CD14-positive monocyte (primary cell): Measurements from ENCODE around the gene WDR72. TPM values are rescaled to one million over a fixed set of nuclear protein-coding genes. Genes with fewer than 3 reads are reported as not detected.

Source experiments
- DNase-seq, 3 donors: peaks; one replicate each; pipeline ENCODE4 v3.0.0-alpha.2; 2011 to 2022
- H2AFZ ChIP-seq: 2 replicates; pipeline ENCODE4 v1.6.0; 2012; ENCODE audit warnings: mild to moderate bottlenecking, low read depth, low read length, inconsistent platforms; ENCODE audit not compliant: insufficient read depth, poor library complexity, severe bottlenecking
- H3K27ac ChIP-seq, 2 donors: 1 replicate in 1 of 2; 2 replicates in 1 of 2; pipeline ENCODE4 v1.5.1; 2012 to 2013; ENCODE audit warnings: low read length in 2 of 2, control low read depth in 1 of 2, inconsistent platforms in 1 of 2, low read depth in 1 of 2, mild to moderate bottlenecking in 1 of 2
- H3K27me3 ChIP-seq, 2 donors: one replicate each; pipeline versions ENCODE4 v1.6.0 to v1.6.1; 2011 to 2013; ENCODE audit warnings: low read length in 2 of 2; ENCODE audit not compliant: control insufficient read depth in 2 of 2, insufficient read depth in 2 of 2
- H3K36me3 ChIP-seq, 2 donors: replicated peaks in 1 of 2; 1 replicate in 1 of 2; 2 replicates in 1 of 2; pipeline versions ENCODE4 v1.5.1 to v1.6.1; 2012 to 2013; ENCODE audit warnings: low read length in 2 of 2, control low read depth in 1 of 2, inconsistent platforms in 1 of 2, mild to moderate bottlenecking in 1 of 2; ENCODE audit not compliant: insufficient read depth in 2 of 2, control insufficient read depth in 1 of 2
- H3K4me1 ChIP-seq, 2 donors: 1 replicate in 1 of 2; 2 replicates in 1 of 2; pipeline versions ENCODE4 v1.5.1 to v1.6.1; 2012 to 2013; ENCODE audit warnings: low read length in 2 of 2, control low read depth in 1 of 2, inconsistent platforms in 1 of 2, mild to moderate bottlenecking in 1 of 2, moderate library complexity in 1 of 2; ENCODE audit not compliant: insufficient read depth in 2 of 2, control insufficient read depth in 1 of 2
- H3K4me2 ChIP-seq: replicated peaks from 2 replicates; pipeline ENCODE3; 2012; ENCODE audit warnings: low read length, moderate library complexity, mild to moderate bottlenecking; ENCODE audit not compliant: poor library complexity, severe bottlenecking; ENCODE audit errors: extremely low read depth
- H3K4me3 ChIP-seq, 3 experiments: fragments of 200-600 bp in 1 of 3; sonication (generic) in 1 of 3; replicated peaks in 1 of 3; 1 replicate in 2 of 3; 2 replicates in 1 of 3; pipeline ENCODE4 v1.5.1; 2011 to 2013; ENCODE audit warnings: low read length in 3 of 3, mild to moderate bottlenecking in 3 of 3, control low read depth in 2 of 3, low read depth in 2 of 3, inconsistent platforms in 1 of 3, moderate library complexity in 1 of 3
- H3K79me2 ChIP-seq: 2 replicates; pipeline ENCODE4 v1.6.0; 2012; ENCODE audit warnings: mild to moderate bottlenecking, control low read depth, inconsistent platforms, low read length, moderate library complexity; ENCODE audit not compliant: insufficient read depth
- H3K9ac ChIP-seq: 2 replicates; pipeline ENCODE4 v1.6.0; 2017; ENCODE audit warnings: low read length, mild to moderate bottlenecking; ENCODE audit not compliant: insufficient read depth, poor library complexity, severe bottlenecking
- H3K9me3 ChIP-seq, 2 donors: replicated peaks in 1 of 2; 1 replicate in 1 of 2; 2 replicates in 1 of 2; pipeline versions ENCODE4 v1.5.1 to v1.6.1; 2012 to 2013; ENCODE audit warnings: low read length in 2 of 2, control low read depth in 1 of 2; ENCODE audit not compliant: control insufficient read depth in 1 of 2, insufficient read depth in 1 of 2
- H4K20me1 ChIP-seq: 2 replicates; pipeline ENCODE4 v1.6.0; 2012; ENCODE audit warnings: mild to moderate bottlenecking, low read length, control low read depth, moderate library complexity; ENCODE audit not compliant: insufficient read depth
- H3K27ac Mint-ChIP-seq, 7 donors: one replicate each; pipeline ENCODE4 v1.8.0; 2020; ENCODE audit warnings: mild to moderate bottlenecking in 7 of 7, mixed read lengths in 7 of 7, moderate library complexity in 6 of 7, inconsistent platforms in 2 of 7
- H3K27me3 Mint-ChIP-seq, 3 donors: one replicate each; pipeline ENCODE4 v1.8.0; 2021 to 2022; ENCODE audit warnings: low read depth in 3 of 3, mild to moderate bottlenecking in 3 of 3, mixed read lengths in 3 of 3, moderate library complexity in 3 of 3, inconsistent platforms in 1 of 3
- H3K36me3 Mint-ChIP-seq, 2 donors: one replicate each; pipeline ENCODE4 v1.8.0; 2020; ENCODE audit warnings: mixed read lengths in 2 of 2, inconsistent platforms in 1 of 2, mild to moderate bottlenecking in 1 of 2
- H3K4me1 Mint-ChIP-seq: one replicate; pipeline ENCODE4 v1.8.0; 2020; ENCODE audit warnings: mild to moderate bottlenecking, mixed read lengths
- H3K4me3 Mint-ChIP-seq, 2 donors: one replicate each; pipeline ENCODE4 v1.8.0; 2020; ENCODE audit warnings: mild to moderate bottlenecking in 2 of 2, mixed read lengths in 2 of 2, moderate library complexity in 1 of 2
- H3K9me3 Mint-ChIP-seq, 7 donors: one replicate each; pipeline ENCODE4 v1.8.0; 2020 to 2022; ENCODE audit warnings: mixed read lengths in 7 of 7, mild to moderate bottlenecking in 6 of 7, moderate library complexity in 6 of 7, inconsistent platforms in 2 of 7
- WGBS: methylation state at CpG from one replicate; pipeline ENCODE4 v1.1.5; 2013; ENCODE audit warnings: missing lambda C conversion rate; ENCODE audit not compliant: insufficient coverage; 5-methylcytosine and 5-hydroxymethylcytosine counted together
- intact Hi-C, 2 donors: fragments of 100-400 bp; cut with micrococcal nuclease; formaldehyde crosslinking; loops; one replicate each; pipeline versions ENCODE4 v1.15.0 to v1.15.1; 2023
- polyA plus RNA-seq, 3 donors: library from polyadenylated mRNA; depleted of rRNA in 1 of 3; unstranded in 2 of 3; stranded (reverse) in 1 of 3; fragments of 300-500 nt in 2 of 3; fragments of >200 nt in 1 of 3; fragmentation: Illumina TruSeq in 2 of 3; gene quantifications; 1 replicate in 2 of 3; 2 replicates in 1 of 3; pipeline ENCODE4 v1.2.3, GENCODE V29; 2012 to 2021
- TF ChIP-seq, protein P1 (sequence below): fragments of 200-600 bp; IDR thresholded peaks from one replicate; pipeline ENCODE4 v1.8.0; 2022; ENCODE audit warnings: antibody characterized with exemption, mild to moderate bottlenecking

WDR72 gene
- polyA plus RNA-seq, 3 donors, result not detected

DNA sequence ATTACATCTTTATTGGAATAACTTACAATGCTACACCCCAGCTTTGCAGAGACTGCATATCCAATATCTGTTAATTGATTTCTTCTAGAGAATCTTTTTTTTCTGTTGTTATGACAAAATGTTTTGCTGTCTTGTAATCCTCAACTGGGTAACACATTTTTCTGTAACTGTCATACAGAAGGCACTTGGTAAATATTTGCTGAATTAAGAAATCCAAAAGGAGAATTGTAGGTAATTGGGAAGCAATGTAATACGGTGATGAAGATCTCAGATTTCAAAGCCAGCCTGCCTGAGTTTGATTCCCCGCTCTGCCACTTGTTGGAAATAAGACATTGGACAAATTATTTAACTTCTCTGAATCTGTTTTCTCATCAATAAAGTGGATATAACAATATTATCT, 169.1 kb downstream of the WDR72 start:
- no CpG with 5 or more reads among the region's 2 CpGs for WGBS

DNA sequence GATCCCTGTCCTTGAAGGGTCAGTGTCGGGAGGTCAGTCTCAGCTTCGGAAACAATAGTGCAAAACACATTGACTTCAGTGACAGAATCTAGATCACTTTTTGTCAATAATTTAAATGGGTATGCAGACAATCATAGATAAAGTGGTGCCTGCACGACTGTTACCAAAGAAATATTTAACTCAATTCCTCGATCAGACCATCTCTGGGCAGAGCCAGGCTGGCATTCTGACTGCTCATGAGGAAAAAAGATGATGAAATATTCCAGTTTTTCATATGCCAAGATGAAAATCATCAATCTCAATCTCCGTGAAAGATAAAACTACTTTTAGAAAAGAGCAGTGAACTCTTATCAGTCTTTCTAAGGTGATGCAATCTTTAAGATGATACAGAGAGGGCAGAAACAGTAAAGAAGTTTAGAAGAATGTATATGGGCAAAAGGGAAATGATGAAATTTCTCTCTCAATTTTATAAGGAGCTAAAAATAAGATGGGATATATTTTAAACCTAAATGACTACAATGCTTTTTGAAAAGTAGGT, 169.9 kb downstream of the WDR72 start:
- H3K4me3 Mint-ChIP-seq, result no peak overlapping the region
- Histone ChIP-seq H4K20me1 (no peaks in the 10 kb centered on the region), H3K4me1 (no peaks in the 10 kb centered on the region), H3K79me2 (no peaks in the 10 kb centered on the region), H2AFZ (no peak overlapping the region), H3K4me2 (no peak overlapping the region), H3K4me3 (no peak overlapping the region), H3K9ac (no peak overlapping the region), H3K9me3 (no peaks in the 10 kb centered on the region), H3K27me3 (no peaks in the 10 kb centered on the region), H3K27ac (no peak overlapping the region), H3K36me3 (no peaks in the 10 kb centered on the region)
- H3K36me3 Mint-ChIP-seq, result no peaks in the 10 kb centered on the region
- intact Hi-C loops, result no loop called here
- TF ChIP-seq, protein P1, sequence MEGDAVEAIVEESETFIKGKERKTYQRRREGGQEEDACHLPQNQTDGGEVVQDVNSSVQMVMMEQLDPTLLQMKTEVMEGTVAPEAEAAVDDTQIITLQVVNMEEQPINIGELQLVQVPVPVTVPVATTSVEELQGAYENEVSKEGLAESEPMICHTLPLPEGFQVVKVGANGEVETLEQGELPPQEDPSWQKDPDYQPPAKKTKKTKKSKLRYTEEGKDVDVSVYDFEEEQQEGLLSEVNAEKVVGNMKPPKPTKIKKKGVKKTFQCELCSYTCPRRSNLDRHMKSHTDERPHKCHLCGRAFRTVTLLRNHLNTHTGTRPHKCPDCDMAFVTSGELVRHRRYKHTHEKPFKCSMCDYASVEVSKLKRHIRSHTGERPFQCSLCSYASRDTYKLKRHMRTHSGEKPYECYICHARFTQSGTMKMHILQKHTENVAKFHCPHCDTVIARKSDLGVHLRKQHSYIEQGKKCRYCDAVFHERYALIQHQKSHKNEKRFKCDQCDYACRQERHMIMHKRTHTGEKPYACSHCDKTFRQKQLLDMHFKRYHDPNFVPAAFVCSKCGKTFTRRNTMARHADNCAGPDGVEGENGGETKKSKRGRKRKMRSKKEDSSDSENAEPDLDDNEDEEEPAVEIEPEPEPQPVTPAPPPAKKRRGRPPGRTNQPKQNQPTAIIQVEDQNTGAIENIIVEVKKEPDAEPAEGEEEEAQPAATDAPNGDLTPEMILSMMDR, result no peak
- 93% methylated on average over 2 of the region's 5 CpGs for WGBS
- H3K4me1 Mint-ChIP-seq, result peaks cover 4% of the 10 kb centered on the region
- DNase-seq, result no peak
- no peaks in the 10 kb centered on the region for H3K27me3 Mint-ChIP-seq
- H3K27ac Mint-ChIP-seq, result no peak overlapping the region
- H3K9me3 Mint-ChIP-seq, result peaks cover 0 to 8% (median 3%) of the 10 kb centered on the region in 7 donors

More for the DNA sequence above, 169.1 kb downstream of the WDR72 start:
- peaks cover 0 to 5% (median 0%) of the 10 kb centered on the region in 7 donors for H3K9me3 Mint-ChIP-seq
- no peaks in the 10 kb centered on the region for H3K36me3 ChIP-seq
- H3K4me1 Mint-ChIP-seq, result peaks cover 4% of the 10 kb centered on the region
- no peak overlapping the region for H3K27ac ChIP-seq
- DNase-seq, result no peak
- no peaks in the 10 kb centered on the region for H3K36me3 Mint-ChIP-seq
- no peak overlapping the region for H3K4me2 ChIP-seq
- TF ChIP-seq, protein P1, result no peak
- no peaks in the 10 kb centered on the region for H3K27me3 Mint-ChIP-seq
- intact Hi-C loops, result no loop called here
- no peak overlapping the region for H3K4me3 Mint-ChIP-seq
- no peaks in the 10 kb centered on the region for H4K20me1 ChIP-seq
- no peaks in the 10 kb centered on the region for H3K4me1 ChIP-seq
- H3K9ac ChIP-seq, result no peak overlapping the region
- H3K27ac Mint-ChIP-seq, result no peak overlapping the region
- H3K9me3 ChIP-seq, result no peaks in the 10 kb centered on the region
- H3K4me3 ChIP-seq, result no peak overlapping the region
- H2AFZ ChIP-seq, result no peak overlapping the region
- H3K27me3 ChIP-seq, result no peaks in the 10 kb centered on the region
- no peaks in the 10 kb centered on the region for H3K79me2 ChIP-seq
